Immature natural killer cell (primary cell): Measurements from ENCODE around the gene WDFY1. TPM values are rescaled to one million over a fixed set of nuclear protein-coding genes. Genes with fewer than 3 reads are reported as not detected.

ENCODE experiments used
- DNase-seq, 3 donors: peaks; one replicate each; pipeline ENCODE4 v3.0.0; 2022; ENCODE audit warnings: mixed read lengths in 1 of 3
- H3K27ac Mint-ChIP-seq, 6 donors: one replicate each; pipeline ENCODE4 v1.8.0; 2020; ENCODE audit warnings: mixed read lengths in 6 of 6, mild to moderate bottlenecking in 5 of 6, inconsistent platforms in 4 of 6, moderate library complexity in 3 of 6
- H3K27me3 Mint-ChIP-seq, 3 donors: one replicate each; pipeline ENCODE4 v1.8.0; 2020 to 2021; ENCODE audit warnings: low read depth in 3 of 3, mild to moderate bottlenecking in 3 of 3, mixed read lengths in 3 of 3, moderate library complexity in 3 of 3, inconsistent platforms in 1 of 3
- H3K36me3 Mint-ChIP-seq, 3 donors: one replicate each; pipeline ENCODE4 v1.8.0; 2020; ENCODE audit warnings: mixed read lengths in 3 of 3, inconsistent platforms in 2 of 3, mild to moderate bottlenecking in 2 of 3
- H3K4me1 Mint-ChIP-seq, 2 donors: one replicate each; pipeline ENCODE4 v1.8.0; 2020; ENCODE audit warnings: inconsistent platforms in 2 of 2, mild to moderate bottlenecking in 2 of 2, mixed read lengths in 2 of 2, moderate library complexity in 1 of 2
- H3K4me3 Mint-ChIP-seq, 5 donors: one replicate each; pipeline ENCODE4 v1.8.0; 2020; ENCODE audit warnings: mild to moderate bottlenecking in 5 of 5, mixed read lengths in 5 of 5, inconsistent platforms in 3 of 5, moderate library complexity in 3 of 5
- H3K9me3 Mint-ChIP-seq, 6 donors: one replicate each; pipeline ENCODE4 v1.8.0; 2020; ENCODE audit warnings: mild to moderate bottlenecking in 6 of 6, mixed read lengths in 6 of 6, inconsistent platforms in 4 of 6, moderate library complexity in 3 of 6
- polyA plus RNA-seq, 3 donors: library from polyadenylated mRNA; unstranded; fragments of 300-500 nt; fragmentation: Illumina TruSeq; gene quantifications; one replicate each; pipeline ENCODE4 v1.2.3, GENCODE V29; 2021

Gene WDFY1
- polyA plus RNA-seq, 3 donors from 2014 or later = 39.3 to 58.8 (median 51.0) TPM

DNA sequence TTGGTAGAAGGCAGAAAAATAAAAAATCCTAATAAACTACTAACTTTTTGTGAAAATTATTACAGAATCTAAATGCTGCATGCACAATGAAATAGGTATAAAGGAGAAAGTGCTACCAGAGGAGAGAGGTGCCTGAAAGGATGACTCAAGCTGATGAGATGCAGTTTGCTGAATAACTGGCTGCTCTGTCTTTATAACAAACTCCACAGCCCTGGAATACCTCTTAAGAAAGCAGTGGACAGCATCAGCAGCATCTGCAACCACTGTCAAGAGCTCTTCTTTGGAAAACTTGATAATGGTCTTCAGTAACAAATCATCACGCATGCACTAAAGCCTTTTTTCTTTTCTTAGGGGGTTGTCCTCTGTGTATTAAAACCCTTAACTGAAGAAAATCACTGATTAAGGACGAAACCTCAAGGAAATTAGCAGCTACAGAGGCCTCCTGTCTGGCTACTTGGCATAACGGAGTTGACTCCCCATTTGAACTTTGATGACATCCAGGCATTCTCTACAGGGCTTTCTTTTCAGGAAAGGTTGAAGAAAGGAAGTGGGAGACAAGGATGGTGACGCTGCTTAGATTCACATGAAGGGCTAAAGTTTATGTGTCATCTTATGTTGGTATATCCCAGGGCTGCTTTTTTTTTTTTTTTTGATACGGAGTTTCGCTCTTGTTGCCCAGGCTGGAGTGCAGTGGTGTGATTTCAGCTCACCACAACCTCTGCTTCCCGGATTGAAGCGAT lies 28.8 kb downstream of the WDFY1 start:
- no peak for DNase-seq
- no peak overlapping the region for H3K4me3 Mint-ChIP-seq
- peak overlapping the region in 2 of 6 donors; percentile 29 to 30 for H3K27ac Mint-ChIP-seq
- peaks cover 5 to 8% (median 8%) of the 10 kb centered on the region in 3 donors for H3K36me3 Mint-ChIP-seq
- H3K4me1 Mint-ChIP-seq = peaks cover 29 to 48% of the 10 kb centered on the region in 2 donors
- H3K27me3 Mint-ChIP-seq = peaks cover 0 to 2% (median 0%) of the 10 kb centered on the region in 3 donors
- H3K9me3 Mint-ChIP-seq = no peaks in the 10 kb centered on the region

DNA sequence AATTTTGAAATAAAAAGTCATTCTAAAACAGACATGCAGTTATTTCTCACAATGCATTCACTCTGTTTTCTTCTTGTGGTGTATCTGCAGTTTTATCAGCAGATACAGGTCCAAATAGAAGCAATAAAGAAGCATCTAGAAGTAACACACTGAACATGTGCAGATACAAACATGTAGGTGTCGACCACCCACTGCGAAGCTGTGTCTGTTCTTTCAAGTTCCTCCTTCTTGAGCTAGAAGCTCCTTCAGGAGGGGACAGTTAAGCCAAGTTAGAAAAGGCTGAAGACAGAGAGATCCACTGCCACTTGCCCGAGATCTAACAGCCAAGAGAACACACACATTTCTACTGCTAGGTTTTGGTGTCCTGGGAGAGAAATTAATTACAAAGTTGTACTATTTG lies 30.1 kb downstream of the WDFY1 start:
- Mint-ChIP-seq H3K27me3 (peaks cover 0 to 2% (median 2%) of the 10 kb centered on the region in 3 donors), H3K27ac (peak overlapping the region in 3 of 6 donors; percentile 13 to 45 (median 38)), H3K9me3 (no peaks in the 10 kb centered on the region), H3K36me3 (peaks cover 8% of the 10 kb centered on the region in 3 donors), H3K4me3 (no peak overlapping the region), H3K4me1 (peaks cover 22 to 48% of the 10 kb centered on the region in 2 donors)
- no peak for DNase-seq

- DNase-seq = no peak
- H3K36me3 Mint-ChIP-seq = peaks cover 8% of the 10 kb centered on the region in 3 donors
- H3K9me3 Mint-ChIP-seq = no peaks in the 10 kb centered on the region
- H3K27ac Mint-ChIP-seq = no peak overlapping the region
- H3K4me3 Mint-ChIP-seq = no peak overlapping the region
- H3K27me3 Mint-ChIP-seq = peaks cover under 1 to 2% (median 1%) of the 10 kb centered on the region in 3 donors
- H3K4me1 Mint-ChIP-seq = peaks cover 17 to 49% of the 10 kb centered on the region in 2 donors
Measured at GRCh38 chr2:223914324-223914723, 30.8 kb downstream of the WDFY1 start.

DNA sequence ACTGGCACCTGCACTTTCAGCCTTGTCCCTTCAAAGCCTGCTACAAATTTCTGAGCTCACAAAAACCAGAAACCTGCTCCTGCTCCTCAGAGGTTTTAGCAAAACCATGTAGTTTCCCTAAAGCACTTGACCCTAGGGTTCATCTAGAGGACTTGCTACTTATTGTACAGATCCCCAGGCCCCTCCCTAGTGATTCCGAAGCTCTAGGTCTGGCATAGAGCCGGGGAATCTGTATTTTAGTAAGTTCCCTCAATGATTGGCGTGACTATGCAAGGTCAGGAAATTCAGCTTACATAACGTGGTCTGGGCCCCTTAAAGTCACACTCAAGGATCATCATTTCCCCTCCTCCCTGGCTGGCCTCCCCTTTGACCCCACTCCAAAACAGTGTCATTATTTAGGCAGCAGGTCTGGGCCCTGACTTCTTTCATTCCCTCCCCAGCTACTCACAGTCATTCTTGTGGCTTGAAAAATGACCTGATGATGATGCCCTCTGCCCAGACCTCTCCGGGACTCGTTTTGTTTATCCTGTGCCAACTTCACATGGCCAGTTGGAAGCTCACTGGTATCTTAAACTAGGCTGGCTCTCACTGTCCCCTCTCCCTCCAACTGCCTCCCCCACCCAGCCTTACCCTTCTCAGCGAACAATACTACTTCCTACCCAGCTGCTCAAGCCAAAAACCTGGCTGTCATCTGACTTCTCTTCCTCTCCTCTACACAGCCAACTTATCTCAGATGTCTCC lies 36.0 kb downstream of the WDFY1 start:
- H3K27me3 Mint-ChIP-seq = peaks cover 1 to 2% (median 2%) of the 10 kb centered on the region in 3 donors
- DNase-seq = no peak
- H3K27ac Mint-ChIP-seq = peak overlapping the region in 2 of 6 donors; percentile 13 to 53
- H3K9me3 Mint-ChIP-seq = no peaks in the 10 kb centered on the region
- peaks cover 19 to 48% of the 10 kb centered on the region in 2 donors for H3K4me1 Mint-ChIP-seq
- peaks cover 0 to 10% (median 3%) of the 10 kb centered on the region in 3 donors for H3K36me3 Mint-ChIP-seq
- no peak overlapping the region for H3K4me3 Mint-ChIP-seq

DNA sequence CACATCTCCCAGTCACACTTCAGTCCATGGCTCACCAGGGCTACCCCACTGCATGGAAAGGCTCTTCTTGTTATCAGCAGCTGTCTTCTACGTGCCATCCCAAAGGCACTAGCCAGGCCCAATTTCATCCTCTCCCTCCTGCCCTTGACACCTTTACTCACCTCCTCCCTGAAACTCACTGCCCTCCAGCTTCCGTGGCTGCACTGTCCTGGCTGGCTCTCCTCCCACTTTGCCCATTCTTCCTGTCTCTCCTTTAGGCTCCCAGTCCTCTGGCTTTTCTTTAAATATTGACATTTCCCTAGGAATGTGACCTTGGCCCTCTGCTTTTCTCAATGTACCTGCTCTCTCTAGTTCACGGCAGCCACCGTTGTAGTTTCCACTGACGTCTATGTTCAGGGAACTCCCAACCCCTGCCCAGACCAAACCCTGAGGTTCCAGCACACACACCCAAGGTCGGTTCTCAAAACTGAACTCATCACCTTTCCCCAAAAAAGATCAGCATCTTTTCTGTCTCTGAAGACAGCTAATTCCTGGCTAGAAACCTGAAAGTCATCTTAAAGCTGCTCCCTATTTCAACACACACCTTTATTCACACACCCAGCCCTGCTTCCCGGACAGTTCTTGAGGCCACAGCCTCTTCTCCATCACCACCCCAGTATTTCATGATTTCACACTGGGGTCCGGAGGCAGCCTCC lies 36.7 kb downstream of the WDFY1 start:
- H3K36me3 Mint-ChIP-seq = peaks cover 0 to 10% (median 3%) of the 10 kb centered on the region in 3 donors
- H3K4me1 Mint-ChIP-seq = peaks cover 19 to 48% of the 10 kb centered on the region in 2 donors
- DNase-seq = no peak
- peak overlapping the region; percentile 9 to 53 (median 32) for H3K27ac Mint-ChIP-seq
- no peak overlapping the region for H3K4me3 Mint-ChIP-seq
- no peaks in the 10 kb centered on the region for H3K9me3 Mint-ChIP-seq
- peaks cover 1 to 2% (median 2%) of the 10 kb centered on the region in 3 donors for H3K27me3 Mint-ChIP-seq

DNA sequence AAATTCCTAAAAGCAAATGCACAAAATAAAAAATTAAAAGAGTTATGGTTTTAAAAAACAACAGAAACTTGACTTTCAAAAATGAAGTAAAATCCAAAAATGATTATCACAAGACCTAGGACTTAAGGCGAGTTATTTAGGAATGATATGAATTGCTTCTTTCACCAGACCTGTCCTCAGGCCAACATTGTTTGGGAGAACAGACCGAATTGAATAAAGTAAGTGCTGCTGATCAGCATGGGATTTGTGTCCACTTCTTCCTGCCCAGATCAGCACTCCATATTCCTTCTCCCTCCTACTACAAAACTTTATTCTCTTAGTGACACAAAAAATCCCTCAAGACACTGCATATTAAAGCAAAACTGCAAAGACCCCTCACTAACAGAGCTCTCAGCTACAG lies 39.1 kb downstream of the WDFY1 start:
- DNase-seq = no peak
- Mint-ChIP-seq H3K9me3 (no peaks in the 10 kb centered on the region), H3K36me3 (peaks cover 4 to 14% (median 4%) of the 10 kb centered on the region in 3 donors), H3K4me1 (peaks cover 16 to 37% of the 10 kb centered on the region in 2 donors), H3K4me3 (no peak overlapping the region), H3K27ac (peak overlapping the region in 1 of 6 donors; percentile 12), H3K27me3 (peaks cover 1 to 2% (median 1%) of the 10 kb centered on the region in 3 donors)

DNA sequence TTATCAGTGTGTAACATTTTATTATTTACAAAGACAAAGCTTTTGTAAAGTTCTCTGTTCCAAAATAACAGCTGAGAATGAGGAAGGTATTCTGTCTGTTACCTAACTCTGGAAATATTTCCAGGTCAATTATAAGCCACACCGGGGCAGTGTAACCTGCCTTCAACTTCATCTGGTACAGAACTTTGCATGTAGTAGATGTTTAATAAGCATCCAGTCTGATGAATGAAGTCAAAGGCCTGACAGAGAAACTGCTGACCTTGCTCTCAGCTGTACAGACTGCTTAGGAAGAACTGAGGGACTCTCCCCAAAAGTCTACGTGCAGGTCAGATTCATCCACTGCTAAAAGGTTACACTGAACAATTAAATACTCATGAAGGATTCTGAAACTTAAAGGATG lies 43.3 kb downstream of the WDFY1 start:
- H3K9me3 Mint-ChIP-seq = no peaks in the 10 kb centered on the region
- H3K4me3 Mint-ChIP-seq = no peak overlapping the region
- DNase-seq = no peak
- H3K36me3 Mint-ChIP-seq = peaks cover 23 to 39% (median 25%) of the 10 kb centered on the region in 3 donors
- H3K27me3 Mint-ChIP-seq = peaks cover 0 to 2% (median 0%) of the 10 kb centered on the region in 3 donors
- no peak overlapping the region for H3K27ac Mint-ChIP-seq
- H3K4me1 Mint-ChIP-seq = peaks cover 7 to 13% of the 10 kb centered on the region in 2 donors

DNA sequence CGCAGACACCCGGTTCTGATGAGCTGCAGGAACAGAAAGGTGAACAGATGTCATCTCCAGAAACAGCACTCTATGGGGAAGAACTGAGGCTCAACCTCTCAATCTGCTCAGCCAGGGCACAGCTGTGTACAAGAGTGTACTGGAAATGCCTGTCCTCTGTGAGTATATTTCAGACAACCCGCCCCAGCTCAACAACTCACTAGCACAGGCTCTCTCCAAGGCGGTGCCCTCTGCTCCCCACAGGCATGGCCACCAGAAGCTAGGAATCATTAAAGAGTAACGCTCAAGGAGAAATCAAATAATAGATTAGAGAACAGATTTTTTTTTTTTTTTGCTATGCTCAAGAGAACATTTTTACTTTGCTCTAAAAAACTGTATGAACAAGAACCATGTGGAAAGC lies 43.8 kb downstream of the WDFY1 start:
- peak overlapping the region in 1 of 6 donors; percentile 27 for H3K27ac Mint-ChIP-seq
- H3K4me3 Mint-ChIP-seq = no peak overlapping the region
- no peaks in the 10 kb centered on the region for H3K9me3 Mint-ChIP-seq
- peaks cover 23 to 39% (median 25%) of the 10 kb centered on the region in 3 donors for H3K36me3 Mint-ChIP-seq
- no peak for DNase-seq
- H3K27me3 Mint-ChIP-seq = peaks cover 0 to 2% (median 0%) of the 10 kb centered on the region in 3 donors
- peaks cover 10 to 18% of the 10 kb centered on the region in 2 donors for H3K4me1 Mint-ChIP-seq

DNA sequence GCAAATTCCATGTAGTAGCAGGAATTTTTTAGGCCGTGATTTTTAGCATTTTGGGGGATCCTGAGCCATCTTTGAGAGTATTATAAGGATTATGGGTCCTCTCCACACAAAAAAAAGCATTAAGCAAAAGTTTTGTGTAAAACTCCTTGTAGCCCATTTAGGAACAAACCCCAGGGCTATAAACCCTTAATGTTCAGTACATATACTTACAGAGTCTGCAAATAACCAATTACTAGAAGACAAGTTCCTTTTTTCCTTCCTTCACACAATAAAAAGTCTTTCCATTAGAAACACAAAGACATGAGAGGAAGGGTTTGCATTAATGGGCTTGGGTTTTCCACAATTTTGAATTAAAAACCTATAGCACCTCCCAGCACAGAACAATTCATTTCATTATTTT lies 44.6 kb downstream of the WDFY1 start:
- no peaks in the 10 kb centered on the region for H3K9me3 Mint-ChIP-seq
- peaks cover 23 to 40% (median 25%) of the 10 kb centered on the region in 3 donors for H3K36me3 Mint-ChIP-seq
- no peak for DNase-seq
- H3K27ac Mint-ChIP-seq = peak overlapping the region in 1 of 6 donors; percentile 16
- no peak overlapping the region for H3K4me3 Mint-ChIP-seq
- peaks cover 0 to 2% (median 2%) of the 10 kb centered on the region in 3 donors for H3K27me3 Mint-ChIP-seq
- H3K4me1 Mint-ChIP-seq = peaks cover 12 to 22% of the 10 kb centered on the region in 2 donors

DNA sequence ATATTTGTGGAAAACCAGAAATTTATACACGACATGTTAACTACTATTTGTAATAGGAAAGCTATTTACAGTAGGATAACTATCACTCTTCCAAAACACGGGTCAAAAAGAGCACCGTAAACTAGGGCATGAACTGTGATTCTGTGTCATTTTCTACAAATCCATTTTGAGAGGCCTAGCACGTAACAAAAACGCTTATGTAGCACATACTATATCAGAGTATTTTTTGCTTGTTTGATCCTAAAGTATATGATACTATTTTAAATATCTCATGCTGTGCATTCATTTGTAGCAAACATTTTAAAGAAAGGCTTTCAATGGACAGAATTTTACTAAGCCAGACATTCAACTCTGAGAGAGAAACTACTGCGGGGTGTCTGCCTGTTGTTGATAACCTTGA lies 45.1 kb downstream of the WDFY1 start:
- Mint-ChIP-seq H3K9me3 (no peaks in the 10 kb centered on the region), H3K4me1 (peaks cover 12 to 26% of the 10 kb centered on the region in 2 donors), H3K36me3 (peaks cover 23 to 42% (median 25%) of the 10 kb centered on the region in 3 donors), H3K27ac (no peak overlapping the region), H3K27me3 (peaks cover 0 to 4% (median 2%) of the 10 kb centered on the region in 3 donors), H3K4me3 (no peak overlapping the region)
- DNase-seq = no peak

DNA sequence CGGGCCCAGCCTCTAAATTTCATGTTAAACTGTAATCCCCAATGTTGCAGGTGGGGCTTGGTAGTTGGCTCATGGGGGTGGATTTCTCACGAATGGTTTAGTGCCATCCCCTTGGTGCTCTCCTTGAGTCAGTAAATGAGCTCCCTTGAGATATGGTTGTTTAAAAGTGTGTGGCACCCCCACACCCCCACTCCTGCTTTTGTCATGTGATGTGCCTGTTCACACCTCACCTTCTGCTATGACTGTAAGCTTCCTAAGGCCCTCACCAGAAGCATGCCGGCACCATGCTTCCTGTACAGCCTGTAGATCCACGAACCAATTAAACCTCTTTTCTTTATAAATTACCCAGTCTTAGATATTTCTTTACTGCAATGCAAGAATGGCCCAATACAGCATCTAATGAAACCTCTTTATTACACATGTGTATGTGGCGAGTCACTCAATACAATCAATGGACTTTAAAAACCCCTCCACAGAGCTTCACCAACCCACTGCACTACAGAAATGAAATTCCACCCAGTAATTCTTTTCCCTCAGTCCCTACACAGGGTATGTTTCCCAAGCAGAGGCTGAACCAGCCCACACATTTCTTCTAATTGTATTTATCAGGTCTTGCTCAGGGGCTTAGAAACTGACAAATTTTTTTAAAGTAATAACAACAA lies 47.3 kb downstream of the WDFY1 start:
- DNase-seq = no peak
- peaks cover 12 to 26% of the 10 kb centered on the region in 2 donors for H3K4me1 Mint-ChIP-seq
- H3K36me3 Mint-ChIP-seq = peaks cover 23 to 53% (median 32%) of the 10 kb centered on the region in 3 donors
- H3K27me3 Mint-ChIP-seq = peaks cover 0 to 4% (median 3%) of the 10 kb centered on the region in 3 donors
- no peak overlapping the region for H3K4me3 Mint-ChIP-seq
- H3K9me3 Mint-ChIP-seq = no peaks in the 10 kb centered on the region
- peak overlapping the region; percentile 25 to 69 (median 40) for H3K27ac Mint-ChIP-seq

- H3K27ac Mint-ChIP-seq = peak overlapping the region; percentile 33 to 84 (median 72)
- H3K9me3 Mint-ChIP-seq = no peaks in the 10 kb centered on the region
- H3K36me3 Mint-ChIP-seq = peaks cover 23 to 59% (median 32%) of the 10 kb centered on the region in 3 donors
- H3K4me1 Mint-ChIP-seq = peaks cover 12 to 26% of the 10 kb centered on the region in 2 donors
- DNase-seq = peak in 1 of 3 donors; percentile 15
- peaks cover 0 to 4% (median 3%) of the 10 kb centered on the region in 3 donors for H3K27me3 Mint-ChIP-seq
- peak overlapping the region in 4 of 5 donors; percentile 4 to 59 (median 27) for H3K4me3 Mint-ChIP-seq
Measured at GRCh38 chr2:223896833-223897311, 48.3 kb downstream of the WDFY1 start.

DNA sequence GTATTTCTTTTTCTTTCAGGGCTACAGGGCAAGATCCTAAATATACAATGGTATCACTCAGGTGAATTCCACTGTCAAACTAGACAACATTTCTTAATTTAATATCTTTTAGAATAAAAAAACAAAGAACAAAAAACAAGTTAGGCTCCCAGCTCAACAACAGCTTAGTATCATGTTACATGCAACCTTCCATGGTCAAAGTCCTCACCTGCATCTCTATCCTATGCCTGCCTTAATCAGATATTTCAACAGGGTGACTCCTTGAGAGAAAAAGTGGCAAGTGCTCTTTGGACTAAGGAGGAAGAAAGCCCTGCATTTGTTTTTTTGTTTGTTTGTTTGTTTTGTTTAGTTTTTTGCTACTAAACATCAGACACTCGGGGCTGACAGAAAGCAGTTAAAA lies 50.2 kb downstream of the WDFY1 start:
- Mint-ChIP-seq H3K36me3 (peaks cover 18 to 50% (median 19%) of the 10 kb centered on the region in 3 donors), H3K9me3 (no peaks in the 10 kb centered on the region), H3K4me1 (peaks cover 12 to 26% of the 10 kb centered on the region in 2 donors), H3K27me3 (peaks cover 0 to 4% (median 3%) of the 10 kb centered on the region in 3 donors), H3K4me3 (no peak overlapping the region), H3K27ac (peak overlapping the region in 4 of 6 donors; percentile 11 to 48 (median 36))
- no peak for DNase-seq
